HG02884 (cell line): ENCODE results near the gene NPAS3.

Experiments
- ATAC-seq: cut with Tn5 transposase; IDR thresholded peaks from one replicate; pipeline ENCODE4 v1.9.1; 2021; ENCODE audit warnings: mild to moderate bottlenecking, moderate library complexity; ENCODE audit not compliant: unreplicated experiment

NPAS3 gene

DNA sequence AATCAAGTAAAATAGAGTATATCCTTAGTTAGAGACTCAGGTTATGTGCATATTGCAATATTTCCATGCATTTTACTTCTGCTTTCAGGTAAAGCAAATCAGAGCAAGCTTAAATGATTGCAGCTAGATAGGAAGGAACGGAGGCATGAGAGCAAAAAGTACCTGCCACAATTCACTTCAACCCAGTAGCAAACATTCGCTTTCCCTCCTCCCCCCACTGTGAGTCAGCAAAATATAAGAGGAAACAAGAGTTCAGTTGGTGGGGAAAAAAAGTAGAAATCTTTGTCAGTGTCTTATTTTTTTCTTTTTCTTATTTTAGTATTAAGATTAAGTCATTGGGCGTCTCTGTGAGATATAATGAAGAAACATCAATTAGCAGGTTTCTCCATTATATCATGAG lies 475.4 kb downstream of the NPAS3 start:
- no peak for ATAC-seq

- ATAC-seq, result no peak
These were observed 481.5 kb downstream of the NPAS3 start for GRCh38 chr14:33420051-33420627.

DNA sequence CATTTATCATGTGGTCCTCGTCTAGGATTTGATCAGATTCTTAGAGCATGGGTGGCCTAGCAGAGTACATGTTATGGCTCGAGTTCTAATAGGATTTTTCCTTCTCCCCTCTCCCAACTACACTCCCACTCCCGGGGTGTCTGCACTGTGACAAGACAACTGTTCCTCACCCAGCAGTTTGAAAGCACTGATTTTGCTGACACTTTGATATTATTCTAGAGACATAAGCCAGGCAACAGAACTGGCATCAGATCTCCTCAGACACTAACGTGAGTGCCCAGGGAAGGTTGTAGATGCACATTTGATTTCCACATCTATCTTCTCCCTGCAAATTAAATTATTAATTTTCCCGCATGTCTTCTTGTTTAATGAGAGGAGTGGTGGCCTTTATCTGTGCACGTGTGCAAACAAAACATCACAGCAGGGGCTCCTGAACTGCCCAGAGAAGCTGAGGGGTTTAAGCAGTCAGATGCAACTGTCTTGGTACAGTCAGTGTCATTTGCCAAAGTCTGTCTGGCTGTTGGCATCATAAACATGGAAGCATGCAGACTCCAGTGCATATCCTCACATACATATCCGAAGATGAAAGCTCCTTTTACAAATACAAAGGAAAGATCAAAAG lies 491.8 kb downstream of the NPAS3 start:
- no peak for ATAC-seq

GRCh38 chr14:33432407-33433023 lies 493.8 kb downstream of the NPAS3 start:
- ATAC-seq, result no peak

- ATAC-seq, result no peak
These were observed 494.7 kb downstream of the NPAS3 start for GRCh38 chr14:33433396-33433795.

DNA sequence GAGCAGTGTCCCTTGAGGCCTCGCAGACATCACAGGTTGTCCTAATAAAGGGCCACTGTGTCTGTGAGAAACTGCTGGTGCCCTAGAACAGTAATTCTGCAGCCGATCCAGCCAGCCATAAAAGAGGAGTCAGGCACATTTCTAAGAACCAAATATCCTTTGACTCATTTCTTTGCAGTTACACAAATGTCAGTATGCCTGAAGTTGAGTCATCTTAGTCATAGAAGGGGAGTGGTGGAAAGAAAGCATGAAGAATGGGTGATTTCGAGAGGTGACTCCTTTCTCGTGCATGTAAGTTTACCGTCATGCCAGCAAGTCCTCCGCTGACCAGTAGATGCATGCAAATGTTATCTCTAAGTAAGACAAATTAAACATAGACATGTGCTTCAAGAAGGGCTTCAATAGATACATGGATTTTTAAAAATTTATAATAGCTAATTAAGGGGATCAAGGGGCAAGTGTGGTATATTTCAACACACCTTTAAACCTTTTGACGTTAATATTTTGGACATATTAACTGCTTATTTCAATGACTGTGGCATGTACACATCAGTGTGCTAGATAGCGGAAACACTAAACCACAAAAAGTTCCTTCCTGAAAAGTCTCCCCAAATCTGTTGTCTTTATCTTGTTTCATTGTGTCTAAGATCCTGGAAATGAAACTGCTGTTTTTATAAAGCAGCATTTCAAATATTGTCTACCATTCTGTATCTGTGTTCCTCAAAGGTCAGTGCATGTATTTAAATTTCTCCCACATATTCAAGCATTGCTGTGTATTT lies 497.4 kb downstream of the NPAS3 start:
- ATAC-seq, result no peak

GRCh38 chr14:33441633-33442032 lies 503.0 kb downstream of the NPAS3 start:
- no peak for ATAC-seq

GRCh38 chr14:33444136-33444535 lies 505.5 kb downstream of the NPAS3 start:
- ATAC-seq, result no peak

DNA sequence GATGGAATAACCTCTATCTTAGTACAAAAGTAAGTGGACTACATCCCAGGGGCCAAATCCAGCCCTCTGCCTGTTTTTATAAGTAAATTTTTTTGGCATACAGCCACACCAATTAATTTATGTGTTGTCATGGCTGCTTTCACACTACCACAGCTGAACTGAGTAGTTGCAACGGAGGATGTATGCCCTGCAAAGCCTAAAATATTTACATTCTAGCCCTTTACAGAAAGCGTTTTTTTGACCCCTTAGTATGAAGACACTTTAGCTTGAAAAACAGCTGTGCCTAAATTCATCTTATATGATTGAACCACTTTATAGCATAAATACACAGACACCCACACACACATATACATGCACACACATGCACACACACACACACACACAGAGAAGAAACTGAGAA lies 510.6 kb downstream of the NPAS3 start:
- no peak for ATAC-seq

- no peak for ATAC-seq
These were observed 511.2 kb downstream of the NPAS3 start for GRCh38 chr14:33449703-33450395.

DNA sequence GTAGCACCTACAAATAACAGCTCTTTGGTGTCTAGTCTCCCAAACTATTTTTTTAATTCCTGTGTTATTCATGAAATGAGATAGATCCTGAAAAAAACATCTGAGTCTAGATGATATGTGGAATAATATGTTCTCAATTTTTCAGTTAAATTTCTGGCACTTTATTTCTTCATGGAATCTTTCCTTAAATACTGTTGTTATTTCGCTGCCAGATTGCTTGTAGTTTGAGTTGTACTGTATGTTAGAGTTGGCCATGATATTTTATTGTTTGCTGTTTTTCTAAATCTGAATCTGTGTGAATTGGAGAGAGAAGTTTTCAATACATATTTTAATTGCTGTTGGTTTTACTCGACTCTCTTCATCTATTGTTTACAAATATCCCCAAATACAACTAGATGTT lies 511.7 kb downstream of the NPAS3 start:
- no peak for ATAC-seq

DNA sequence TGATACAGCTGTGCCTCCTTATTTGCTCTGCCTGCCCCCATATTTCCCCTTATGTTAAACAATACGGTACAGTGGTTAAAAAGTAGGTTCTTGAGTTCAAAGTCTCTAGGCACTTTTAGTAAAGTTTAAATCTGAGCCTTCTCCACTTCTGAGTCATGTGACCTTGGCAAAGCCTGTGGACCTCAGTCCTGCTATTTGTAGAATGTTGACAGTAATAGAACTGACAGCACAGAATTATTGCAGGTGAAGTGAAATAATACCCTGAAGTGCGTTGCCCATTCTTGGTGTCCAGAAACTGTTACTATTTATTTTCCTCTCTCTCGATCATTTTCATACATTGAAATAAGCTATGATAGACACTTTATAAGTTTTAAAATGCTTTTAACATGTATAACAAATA lies 512.5 kb downstream of the NPAS3 start:
- ATAC-seq, result no peak

- no peak for ATAC-seq
These were observed 514.3 kb downstream of the NPAS3 start for GRCh38 chr14:33452995-33453394.

DNA sequence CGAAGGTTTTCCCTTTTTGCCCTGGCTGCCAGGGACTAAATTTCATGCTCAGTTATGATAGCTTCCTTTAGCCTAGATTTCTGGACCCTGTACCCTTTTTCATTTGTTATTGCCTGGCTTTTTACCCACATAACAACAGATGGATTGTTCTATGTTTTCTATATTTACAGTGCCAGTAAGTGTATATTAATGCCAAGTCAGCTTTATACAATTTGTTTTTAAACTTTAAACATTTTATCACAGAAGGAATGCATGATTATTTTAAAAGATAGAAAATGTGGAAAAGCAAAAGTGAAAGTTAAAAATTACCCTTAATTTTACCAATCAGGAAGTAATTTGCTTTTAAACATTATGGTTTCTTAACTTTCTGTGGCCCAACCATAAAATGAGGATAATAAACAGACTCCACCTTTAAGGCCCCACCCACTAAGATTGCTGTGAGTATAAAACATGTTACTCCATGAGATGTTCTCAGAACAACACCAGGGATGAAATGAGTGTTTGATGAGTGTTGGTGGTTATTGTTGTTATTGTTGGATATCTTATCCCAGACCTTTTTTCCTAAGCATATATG lies 515.4 kb downstream of the NPAS3 start:
- ATAC-seq, result no peak

GRCh38 chr14:33454707-33455106 lies 516.0 kb downstream of the NPAS3 start:
- no peak for ATAC-seq

GRCh38 chr14:33455654-33456345 lies 517.1 kb downstream of the NPAS3 start:
- ATAC-seq, result no peak

DNA sequence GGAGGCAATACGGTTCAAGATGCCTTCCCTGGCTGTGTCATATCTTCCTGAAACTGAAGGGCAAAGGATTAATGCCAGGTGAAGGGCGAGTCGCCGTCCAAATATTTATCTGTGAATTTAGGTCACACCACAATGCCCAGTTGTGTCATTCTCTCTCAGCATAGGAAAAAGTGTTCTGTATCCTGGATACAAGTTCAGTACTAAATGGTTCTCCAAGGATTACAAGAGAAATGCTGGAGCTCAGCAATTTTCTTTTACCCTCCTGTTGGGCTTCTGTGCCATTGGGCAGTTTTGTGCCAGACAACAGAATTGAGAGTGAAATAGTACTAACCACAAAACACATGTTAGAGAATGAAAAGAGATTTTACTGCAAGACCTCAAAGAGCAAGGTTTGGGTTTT lies 518.3 kb downstream of the NPAS3 start:
- ATAC-seq, result no peak

- ATAC-seq, result no peak
These were observed 518.9 kb downstream of the NPAS3 start for GRCh38 chr14:33457617-33458016.

GRCh38 chr14:33460164-33460563 lies 521.5 kb downstream of the NPAS3 start:
- ATAC-seq, result no peak

- ATAC-seq, result no peak
These were observed 522.4 kb downstream of the NPAS3 start for GRCh38 chr14:33461036-33461435.
